Body of pancreas (tissue), 4 donors: ENCODE measurements around the gene GFM1. TPM values are rescaled to one million over a fixed set of nuclear protein-coding genes. Genes with fewer than 3 reads are reported as not detected.
A peak's percentile ranks its signal among the peaks of the same experiment; 100 is the strongest.

Experiments used
- ATAC-seq: fragments of 150-250 bp; one replicate; pipeline ENCODE4 v1.9.1; 2016
- DNase-seq, 4 donors: peaks; one replicate each; pipeline ENCODE4 v3.0.0-alpha.2; 2019
- H3K27ac ChIP-seq, 4 donors: fragments of 200-600 bp; sonication (generic); 1 replicate in 3 of 4; 2 replicates in 1 of 4; pipeline versions ENCODE4 v1.5.1 to v1.6.1; 2016 to 2019; ENCODE audit warnings: mild to moderate bottlenecking in 1 of 4, mixed read lengths in 1 of 4, moderate library complexity in 1 of 4
- H3K27me3 ChIP-seq, 2 donors: fragments of 200-600 bp; sonication (generic); one replicate each; pipeline ENCODE4 v1.6.0; 2016; ENCODE audit warnings: mild to moderate bottlenecking in 1 of 2
- H3K36me3 ChIP-seq, 2 donors: fragments of 200-600 bp; sonication (generic); replicated peaks in 1 of 2; 2 replicates each; pipeline ENCODE4 v1.5.1; 2016; ENCODE audit warnings: low read depth in 2 of 2; ENCODE audit not compliant: insufficient read depth in 1 of 2
- H3K4me1 ChIP-seq: fragments of 200-600 bp; sonication (generic); one replicate; pipeline ENCODE4 v1.6.0; 2016
- H3K4me3 ChIP-seq, 2 donors: fragments of 200-600 bp; sonication (generic); 1 replicate in 1 of 2; 2 replicates in 1 of 2; pipeline ENCODE4 v1.5.1; 2016 to 2019
- H3K9me3 ChIP-seq, 3 donors: fragments of 200-600 bp; sonication (generic); 1 replicate in 2 of 3; 2 replicates in 1 of 3; pipeline ENCODE4 v1.5.1; 2016
- CTCF ChIP-seq, 7 experiments: fragments of 450-650 bp in 4 of 7; fragments of 200-600 bp in 3 of 7; sonication (generic) in 3 of 7; IDR thresholded peaks; one replicate each; pipeline ENCODE4 v1.5.1; 2016 to 2019; ENCODE audit warnings: antibody characterized with exemption in 7 of 7
- POLR2A ChIP-seq, 3 donors: fragments of 450-650 bp; IDR thresholded peaks; one replicate each; pipeline ENCODE4 v1.6.1; 2016; ENCODE audit warnings: antibody characterized with exemption in 3 of 3, mild to moderate bottlenecking in 2 of 3
- WGBS, 2 donors: methylation state at CpG; one replicate each; pipeline ENCODE4 v1.1.5; 2017; 5-methylcytosine and 5-hydroxymethylcytosine counted together
- intact Hi-C: fragments of 100-400 bp; cut with DNase I; formaldehyde crosslinking; loops from one replicate; pipeline ENCODE4 v1.15.1; 2023
- total RNA-seq, 2 donors: library from RNA; depleted of rRNA; stranded (reverse); fragments of >200 nt; gene quantifications; one replicate each; pipeline ENCODE4 v1.1.0, GENCODE V29; 2016

The GFM1 gene
- total RNA-seq, 2 donors from 2014 or later, result 25.4 to 53.7 TPM

GRCh38 chr3:158671821-158672214 lies 27.5 kb downstream of the GFM1 start:
- WGBS, 2 donors, result 2 to 13% methylated on average over 6 of the region's 6 CpGs
- peak; percentile 20 for ATAC-seq
- intact Hi-C loops, result no loop called here
- H3K27me3 ChIP-seq, result no peaks in the 10 kb centered on the region
- peaks cover 16% of the 10 kb centered on the region for H3K4me1 ChIP-seq
- H3K36me3 ChIP-seq, result peaks cover 0 to 9% of the 10 kb centered on the region in 2 donors
- no peak for TF ChIP-seq POLR2A (IDR thresholded peaks at IDR 0.05)
- TF ChIP-seq CTCF (IDR thresholded peaks at IDR 0.05), result no peak
- peak overlapping the region in 1 of 2 donors; percentile 25 for H3K4me3 ChIP-seq
- no peak for DNase-seq
- peak overlapping the region; percentile 56 to 81 (median 76) for H3K27ac ChIP-seq
- no peaks in the 10 kb centered on the region for H3K9me3 ChIP-seq

- ATAC-seq (peak; percentile 100), DNase-seq (peak; percentile 88 to 93 (median 92))
- intact Hi-C loops, result no loop called here
- Histone ChIP-seq H3K4me1 (peaks cover 16% of the 10 kb centered on the region), H3K9me3 (no peaks in the 10 kb centered on the region), H3K27me3 (no peaks in the 10 kb centered on the region), H3K4me3 (peak within 1 kb of the TSS; percentile 22 to 25), H3K36me3 (peaks cover 0 to 9% of the 10 kb centered on the region in 2 donors), H3K27ac (peak within 1 kb of the TSS; percentile 56 to 81 (median 76))
- TF ChIP-seq POLR2A (IDR thresholded peaks at IDR 0.05), result peak; percentile 49 to 88 (median 78)
- TF ChIP-seq CTCF (IDR thresholded peaks at IDR 0.05), result peak; percentile 50 to 92 (median 89)
- 1 to 3% methylated on average over 25 to 29 of the region's 30 CpGs for WGBS, 2 donors
Observed at GRCh38 chr3:158672215-158673176, 28.2 kb downstream of the GFM1 start, which contains the start of gene LXN. Gene LXN, minus strand, starts transcription at chr3:158672648. Its CDS starts 170 bp downstream, at chr3:158672478.

GRCh38 chr3:158678687-158679086 lies 34.4 kb downstream of the GFM1 start:
- TF ChIP-seq CTCF (IDR thresholded peaks at IDR 0.05), result no peak
- Histone ChIP-seq H3K27ac (no peak overlapping the region), H3K4me3 (no peak overlapping the region), H3K27me3 (no peaks in the 10 kb centered on the region), H3K4me1 (no peaks in the 10 kb centered on the region), H3K36me3 (no peaks in the 10 kb centered on the region), H3K9me3 (no peaks in the 10 kb centered on the region)
- WGBS, 2 donors, result 86 to 92% methylated on average over 2 of the region's 2 CpGs
- no peak for DNase-seq
- intact Hi-C loops, result no loop called here
- ATAC-seq, result no peak

- Histone ChIP-seq H3K36me3 (no peaks in the 10 kb centered on the region), H3K4me3 (no peak overlapping the region), H3K9me3 (no peaks in the 10 kb centered on the region), H3K27ac (no peak overlapping the region), H3K27me3 (no peaks in the 10 kb centered on the region), H3K4me1 (no peaks in the 10 kb centered on the region)
- DNase-seq (no peak), ATAC-seq (no peak)
- WGBS, 2 donors, result 48 to 62% methylated on average over 1 of the region's 1 CpG
- no peak for TF ChIP-seq POLR2A (IDR thresholded peaks at IDR 0.05)
- no peak for TF ChIP-seq CTCF (IDR thresholded peaks at IDR 0.05)
- intact Hi-C loops, result no loop called here
Observed at GRCh38 chr3:158679547-158680000, 35.2 kb downstream of the GFM1 start.
